Activated naive CD8-positive, alpha-beta T cell treated with anti-CD3 and anti-CD28 coated beads, Interleukin-2, amount 10 ng/mL, durations not matched to agents 7 days and 5 days (primary cell): ENCODE measurements around the gene WRAP73. TPM values are rescaled to one million over a fixed set of nuclear protein-coding genes. Genes with fewer than 3 reads are reported as not detected.

Experiments used
- ATAC-seq: fragments of 150-1000 bp; cut with Tn5 transposase; one replicate; pipeline ENCODE4 v1.10.0; 2021; ENCODE audit warnings: low read depth, moderate library complexity
- POLR2A ChIA-PET: fragments of 350-600 bp; sonication (Branson Sonifier 250); formaldehyde crosslinking; loops from one replicate; lab custom pipeline; 2021; ENCODE audit warnings: antibody characterized with exemption; lab: Charles Lee
- DNase-seq: peaks from one replicate; pipeline ENCODE4 v3.0.0; 2021
- H3K27ac Mint-ChIP-seq: one replicate; pipeline ENCODE4 v1.8.0; 2022; ENCODE audit warnings: mild to moderate bottlenecking, mixed read lengths
- H3K27me3 Mint-ChIP-seq: one replicate; pipeline ENCODE4 v1.8.0; 2022; ENCODE audit warnings: mild to moderate bottlenecking, moderate library complexity, mixed read lengths
- H3K36me3 Mint-ChIP-seq: one replicate; pipeline ENCODE4 v1.8.0; 2021; ENCODE audit warnings: mild to moderate bottlenecking, mixed read lengths
- H3K4me1 Mint-ChIP-seq: one replicate; pipeline ENCODE4 v1.8.0; 2021; ENCODE audit warnings: mixed read lengths
- H3K4me3 Mint-ChIP-seq: one replicate; pipeline ENCODE4 v1.8.0; 2022; ENCODE audit warnings: mild to moderate bottlenecking, moderate library complexity, mixed read lengths
- H3K9me3 Mint-ChIP-seq: one replicate; pipeline ENCODE4 v1.8.0; 2021; ENCODE audit warnings: mixed read lengths
- total RNA-seq, 2 experiments: library from RNA; stranded (reverse); gene quantifications; one replicate each; pipeline ENCODE4 v1.2.3, GENCODE V29; 2021

The WRAP73 gene
- total RNA-seq, 2 experiments from 2014 or later, result 40.2 to 41.6 TPM

- ATAC-seq (no peak), DNase-seq (no peak)
- Mint-ChIP-seq H3K9me3 (no peaks in the 10 kb centered on the region), H3K27me3 (no peaks in the 10 kb centered on the region), H3K4me1 (no peaks in the 10 kb centered on the region), H3K36me3 (no peaks in the 10 kb centered on the region), H3K4me3 (no peak overlapping the region), H3K27ac (no peak overlapping the region)
- POLR2A ChIA-PET, result no interaction called here
These were observed 39.3 kb upstream of the WRAP73 start for GRCh38 chr1:3689138-3689750.

DNA sequence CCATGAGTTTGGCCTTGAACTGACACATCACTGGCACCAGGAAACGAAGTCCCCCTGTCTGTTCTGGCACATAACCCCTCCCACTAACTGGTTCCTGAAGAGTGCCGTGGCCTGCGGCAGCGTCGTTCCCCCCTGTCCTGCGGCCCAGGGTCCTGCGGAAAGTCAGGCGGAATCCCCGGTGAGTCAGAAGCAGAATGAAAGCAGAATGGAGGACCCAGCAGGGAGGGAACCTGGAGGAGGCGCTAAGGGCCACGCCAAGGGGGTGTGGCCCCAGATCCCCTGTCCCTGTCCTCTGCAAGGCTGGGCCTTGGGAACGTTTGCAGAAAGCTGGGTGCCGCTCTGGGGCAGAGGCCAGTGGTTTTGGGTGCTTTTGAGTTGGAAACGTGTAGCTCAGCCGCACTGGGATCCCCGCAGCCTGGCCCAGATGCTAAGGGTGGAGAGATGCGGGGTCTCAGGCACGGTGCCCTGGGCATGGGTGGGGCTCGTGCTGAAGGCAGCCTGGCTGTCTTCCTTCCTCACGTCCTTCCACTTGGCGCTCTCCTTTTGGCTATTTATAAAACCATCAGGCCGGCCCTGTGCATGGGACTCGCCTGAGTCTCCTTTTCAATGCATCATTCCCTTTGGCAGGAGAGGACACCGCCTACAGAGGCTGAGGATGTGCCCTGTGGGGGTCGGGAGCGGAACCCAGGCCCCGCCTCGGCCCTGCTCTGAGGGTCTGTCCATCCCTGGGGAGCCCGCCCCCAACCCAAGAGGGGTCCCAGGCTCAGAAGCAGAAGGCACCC lies 38.6 kb upstream of the WRAP73 start:
- H3K4me3 Mint-ChIP-seq, result no peak overlapping the region
- no peak for DNase-seq
- H3K27ac Mint-ChIP-seq, result no peak overlapping the region
- no peak for ATAC-seq
- no peaks in the 10 kb centered on the region for H3K4me1 Mint-ChIP-seq
- no peaks in the 10 kb centered on the region for H3K27me3 Mint-ChIP-seq
- H3K9me3 Mint-ChIP-seq, result no peaks in the 10 kb centered on the region
- H3K36me3 Mint-ChIP-seq, result no peaks in the 10 kb centered on the region
- POLR2A ChIA-PET, result no interaction called here

DNA sequence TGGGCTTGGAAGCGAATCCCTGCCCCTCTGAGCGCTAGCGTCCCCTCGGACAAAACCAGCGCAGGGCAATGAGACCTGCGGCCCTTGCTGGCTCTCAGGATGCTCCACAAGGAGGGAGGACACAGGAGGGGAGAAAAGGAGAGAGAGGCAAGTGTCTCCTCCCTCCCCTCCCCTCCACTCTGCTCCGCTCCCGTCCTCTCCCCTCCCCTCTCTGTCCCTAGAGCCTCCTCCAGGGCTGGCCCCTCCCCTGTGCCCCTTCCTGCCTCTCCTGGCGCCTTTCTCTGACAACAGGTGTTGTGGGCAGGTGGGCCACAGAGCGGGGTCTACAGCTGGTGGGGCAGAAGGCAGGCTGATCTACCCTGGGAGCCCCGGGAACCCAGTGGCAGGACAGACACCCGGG lies 37.6 kb upstream of the WRAP73 start:
- Mint-ChIP-seq H3K4me3 (no peak overlapping the region), H3K27me3 (peaks cover 4% of the 10 kb centered on the region), H3K9me3 (no peaks in the 10 kb centered on the region), H3K4me1 (no peaks in the 10 kb centered on the region), H3K36me3 (no peaks in the 10 kb centered on the region), H3K27ac (no peak overlapping the region)
- DNase-seq (no peak), ATAC-seq (no peak)
- POLR2A ChIA-PET, result no interaction called here

- Mint-ChIP-seq H3K27me3 (peaks cover 4% of the 10 kb centered on the region), H3K27ac (no peak overlapping the region), H3K4me3 (no peak overlapping the region), H3K9me3 (no peaks in the 10 kb centered on the region), H3K36me3 (no peaks in the 10 kb centered on the region), H3K4me1 (no peaks in the 10 kb centered on the region)
- no peak for ATAC-seq
- no peak for DNase-seq
- POLR2A ChIA-PET, result no interaction called here
These were observed 36.0 kb upstream of the WRAP73 start for GRCh38 chr1:3685906-3686305.

- peaks cover 4% of the 10 kb centered on the region for H3K27me3 Mint-ChIP-seq
- no peak overlapping the region for H3K27ac Mint-ChIP-seq
- no peak for ATAC-seq
- no peak for DNase-seq
- H3K9me3 Mint-ChIP-seq, result no peaks in the 10 kb centered on the region
- H3K4me1 Mint-ChIP-seq, result no peaks in the 10 kb centered on the region
- POLR2A ChIA-PET, result no interaction called here
- H3K4me3 Mint-ChIP-seq, result no peak overlapping the region
- no peaks in the 10 kb centered on the region for H3K36me3 Mint-ChIP-seq
These were observed 35.3 kb upstream of the WRAP73 start for GRCh38 chr1:3685222-3685621.

DNA sequence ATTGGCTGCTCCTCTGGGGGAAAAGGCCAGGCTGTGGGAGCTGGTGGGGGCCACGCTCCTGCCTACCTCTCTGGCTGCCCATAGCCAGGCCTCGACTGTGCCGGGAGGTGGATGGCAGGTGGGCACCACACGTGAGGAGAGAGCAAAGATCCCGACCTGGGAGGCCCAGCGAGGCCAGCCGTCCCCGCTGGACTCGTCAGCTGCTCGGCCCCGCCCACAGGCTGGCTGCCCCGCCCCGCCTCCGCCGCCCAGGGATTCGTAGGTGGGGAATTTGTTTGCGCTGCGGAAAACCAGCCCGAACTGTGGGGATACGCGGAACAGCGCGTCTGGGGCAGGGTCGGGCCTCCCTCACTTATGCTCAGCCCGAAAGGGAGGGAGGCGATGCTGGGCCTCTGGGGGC lies 34.1 kb upstream of the WRAP73 start:
- Mint-ChIP-seq H3K27me3 (peaks cover 12% of the 10 kb centered on the region), H3K27ac (no peak overlapping the region), H3K4me1 (peaks cover 6% of the 10 kb centered on the region), H3K36me3 (no peaks in the 10 kb centered on the region), H3K9me3 (no peaks in the 10 kb centered on the region), H3K4me3 (no peak overlapping the region)
- DNase-seq, result no peak
- no peak for ATAC-seq
- POLR2A ChIA-PET, result no interaction called here

DNA sequence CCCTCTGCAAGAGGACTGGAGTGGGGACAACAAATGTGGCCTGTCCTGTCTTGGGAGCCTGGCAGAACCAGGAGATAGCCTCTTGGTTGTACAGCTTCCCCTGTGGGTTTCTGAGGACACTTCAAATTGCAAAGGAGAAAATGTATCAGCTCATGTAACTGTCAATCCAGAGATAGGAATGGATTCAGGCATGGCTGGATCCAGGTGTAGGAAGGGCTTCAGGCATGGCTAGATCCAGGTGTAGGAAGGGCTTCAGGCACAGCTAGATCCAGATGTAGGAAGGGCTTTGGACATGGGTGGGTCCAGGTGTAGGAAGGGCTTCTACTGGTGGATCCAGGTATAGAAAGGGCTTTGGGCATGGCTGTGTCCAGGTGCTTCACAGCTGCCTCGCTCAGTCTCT lies 33.3 kb upstream of the WRAP73 start:
- POLR2A ChIA-PET, result no interaction called here
- no peak overlapping the region for H3K27ac Mint-ChIP-seq
- H3K36me3 Mint-ChIP-seq, result no peaks in the 10 kb centered on the region
- no peak for ATAC-seq
- no peak overlapping the region for H3K4me3 Mint-ChIP-seq
- H3K4me1 Mint-ChIP-seq, result peaks cover 6% of the 10 kb centered on the region
- DNase-seq, result no peak
- peaks cover 12% of the 10 kb centered on the region for H3K27me3 Mint-ChIP-seq
- H3K9me3 Mint-ChIP-seq, result no peaks in the 10 kb centered on the region

DNA sequence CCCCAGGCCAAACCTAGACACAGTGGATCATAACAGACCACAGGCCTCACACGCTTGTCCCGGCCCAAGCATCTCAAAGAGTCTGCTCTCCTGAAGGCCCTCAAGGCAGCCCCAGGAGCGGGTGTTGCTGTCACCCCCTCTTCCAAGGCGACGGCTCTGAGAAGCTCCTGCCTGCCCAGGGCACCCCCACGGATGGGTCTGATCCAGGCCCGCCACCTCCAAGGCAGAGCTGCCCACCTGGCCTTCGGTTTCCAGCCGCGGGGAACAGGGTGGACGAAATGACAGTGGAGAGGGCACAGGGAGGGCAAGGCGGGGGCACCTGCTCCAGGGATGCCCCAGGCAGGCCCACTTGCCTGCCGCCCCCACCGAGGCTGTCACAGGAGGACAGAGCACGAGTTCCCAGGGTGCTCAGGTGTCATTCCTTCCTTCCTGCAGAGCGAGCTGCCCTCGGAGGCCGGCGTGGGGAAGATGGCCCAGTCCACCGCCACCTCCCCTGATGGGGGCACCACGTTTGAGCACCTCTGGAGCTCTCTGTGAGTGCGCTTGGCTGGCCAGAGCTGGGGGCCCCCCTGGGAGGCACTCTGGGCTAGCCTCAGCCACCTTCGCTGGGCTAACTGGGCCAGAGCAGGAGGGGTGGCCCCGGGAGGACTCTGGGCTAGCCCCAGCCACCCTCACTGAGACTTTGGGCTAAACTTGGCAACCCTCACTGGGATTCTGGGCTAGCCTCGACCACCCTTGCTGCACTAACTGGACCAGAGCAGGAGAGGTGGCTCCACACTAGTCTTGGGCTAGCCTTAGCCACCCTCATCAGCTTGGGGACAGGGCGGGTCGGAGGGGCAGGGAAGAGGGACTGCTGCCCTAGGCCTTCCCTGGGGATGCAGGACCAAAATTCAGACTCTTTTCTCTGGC lies 32.2 kb upstream of the WRAP73 start:
- H3K27me3 Mint-ChIP-seq, result peaks cover 12% of the 10 kb centered on the region
- no peak for ATAC-seq
- H3K4me1 Mint-ChIP-seq, result peaks cover 15% of the 10 kb centered on the region
- no peaks in the 10 kb centered on the region for H3K36me3 Mint-ChIP-seq
- H3K27ac Mint-ChIP-seq, result no peak overlapping the region
- H3K9me3 Mint-ChIP-seq, result no peaks in the 10 kb centered on the region
- DNase-seq, result no peak
- no peak overlapping the region for H3K4me3 Mint-ChIP-seq
- POLR2A ChIA-PET, result no interaction called here

DNA sequence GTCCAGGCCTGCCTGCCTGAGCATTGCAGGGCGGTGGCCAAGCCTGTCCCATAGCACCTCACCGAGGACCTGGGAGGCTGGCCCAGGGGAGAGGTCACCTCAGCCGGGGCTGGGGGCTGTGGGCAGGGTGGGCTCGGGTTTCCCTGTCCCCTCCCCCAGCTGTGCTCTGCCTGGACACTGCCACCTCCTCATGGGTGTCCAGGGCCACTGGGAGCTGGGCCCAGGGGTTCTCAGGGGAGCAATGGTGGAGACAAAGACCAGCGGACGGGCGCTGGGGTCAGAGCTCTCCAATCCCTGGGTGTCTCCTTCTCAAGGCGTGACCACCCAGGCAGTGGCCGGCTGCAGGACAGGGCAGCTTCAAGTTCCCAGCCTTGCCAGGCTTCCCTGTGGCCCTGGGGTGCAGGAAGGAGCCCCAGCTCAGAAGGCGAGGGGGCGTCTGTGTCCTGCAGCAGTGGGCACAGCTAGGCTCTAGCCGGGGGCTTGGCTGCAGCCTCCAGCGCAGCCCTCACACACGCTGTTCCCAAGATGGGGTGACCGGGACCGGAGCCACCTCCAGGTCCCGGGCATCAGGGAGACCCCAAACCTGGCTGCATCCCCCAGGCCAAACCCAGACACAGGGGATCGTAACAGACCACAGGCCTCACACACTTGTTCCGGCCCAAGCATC lies 31.5 kb upstream of the WRAP73 start:
- POLR2A ChIA-PET, result no interaction called here
- no peak for DNase-seq
- no peak overlapping the region for H3K4me3 Mint-ChIP-seq

DNA sequence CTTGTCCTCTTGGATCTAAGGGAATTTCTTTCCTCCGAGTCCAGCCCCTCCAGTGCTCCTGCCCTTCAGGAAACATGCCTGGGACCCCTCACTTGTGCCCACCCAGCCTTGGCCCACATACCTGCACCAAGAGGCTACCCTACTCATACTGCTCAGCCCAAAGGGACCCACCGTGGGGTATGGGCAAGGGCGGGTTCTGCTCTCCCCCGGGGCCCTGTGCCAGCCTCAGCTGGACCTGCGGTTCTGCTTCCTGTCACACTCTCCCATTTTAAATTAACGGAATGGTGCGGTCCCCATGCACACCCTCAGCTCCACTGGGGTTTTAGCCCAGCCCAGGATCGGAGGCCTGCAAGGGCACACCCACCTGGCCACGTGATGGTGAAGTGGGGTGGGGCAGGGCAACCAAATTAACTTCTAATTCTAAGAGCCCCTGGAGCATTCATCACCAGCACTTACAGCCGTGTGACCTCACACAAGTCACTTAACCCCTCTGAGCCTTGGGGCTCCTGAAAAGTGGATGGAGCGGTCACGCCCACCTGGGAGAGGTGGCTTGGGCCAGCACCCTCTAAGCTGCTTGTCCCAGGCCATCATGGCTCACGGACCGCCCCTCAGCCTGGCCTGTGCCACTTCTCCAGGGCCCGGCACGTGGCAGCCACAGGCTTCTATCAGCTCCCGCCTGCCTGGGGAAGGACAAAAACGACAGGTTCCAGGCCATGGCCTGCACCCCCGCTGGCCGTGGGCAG lies 30.8 kb upstream of the WRAP73 start:
- no peak overlapping the region for H3K4me3 Mint-ChIP-seq
- POLR2A ChIA-PET, result no interaction called here
- H3K27ac Mint-ChIP-seq, result no peak overlapping the region
- no peaks in the 10 kb centered on the region for H3K9me3 Mint-ChIP-seq
- H3K36me3 Mint-ChIP-seq, result no peaks in the 10 kb centered on the region
- H3K27me3 Mint-ChIP-seq, result peaks cover 13% of the 10 kb centered on the region
- DNase-seq, result no peak
- peaks cover 17% of the 10 kb centered on the region for H3K4me1 Mint-ChIP-seq
- no peak for ATAC-seq

More for the DNA sequence above, 31.5 kb upstream of the WRAP73 start:
- Mint-ChIP-seq H3K4me1 (peaks cover 17% of the 10 kb centered on the region), H3K36me3 (no peaks in the 10 kb centered on the region), H3K27ac (no peak overlapping the region), H3K27me3 (peaks cover 12% of the 10 kb centered on the region), H3K9me3 (no peaks in the 10 kb centered on the region)
- ATAC-seq, result no peak

- Mint-ChIP-seq H3K4me1 (peaks cover 17% of the 10 kb centered on the region), H3K27ac (peak overlapping the region; percentile 58), H3K9me3 (no peaks in the 10 kb centered on the region), H3K4me3 (no peak overlapping the region), H3K36me3 (no peaks in the 10 kb centered on the region), H3K27me3 (peaks cover 14% of the 10 kb centered on the region)
- DNase-seq (no peak), ATAC-seq (no peak)
- POLR2A ChIA-PET, result no interaction called here
These were observed 30.0 kb upstream of the WRAP73 start for GRCh38 chr1:3679799-3680453.

DNA sequence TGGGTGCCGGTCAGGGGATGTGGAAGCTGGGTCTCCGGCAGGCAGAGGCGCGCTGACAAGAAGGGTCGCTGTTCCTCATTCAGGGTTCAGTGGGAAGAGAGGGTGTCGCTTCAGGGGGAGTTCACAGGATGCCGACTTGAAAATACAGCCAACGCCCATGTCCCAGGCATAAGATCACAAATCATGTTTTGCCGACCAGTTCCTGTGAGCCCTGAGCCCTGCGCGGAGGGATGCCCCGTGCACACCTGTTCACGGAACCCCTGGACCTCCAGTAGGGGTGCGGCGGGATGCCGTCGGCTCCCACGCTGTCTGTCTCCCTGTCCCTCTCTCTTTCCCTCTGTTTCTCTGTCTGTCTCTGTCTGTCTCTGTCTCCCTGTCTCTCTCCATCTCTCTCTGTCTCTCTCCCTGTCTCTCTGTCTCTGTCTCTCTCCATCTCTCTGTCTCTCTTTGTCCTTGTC lies 29.2 kb upstream of the WRAP73 start:
- POLR2A ChIA-PET, result no interaction called here
- DNase-seq, result no peak
- Mint-ChIP-seq H3K27ac (no peak overlapping the region), H3K27me3 (peaks cover 14% of the 10 kb centered on the region), H3K4me1 (peaks cover 17% of the 10 kb centered on the region), H3K36me3 (no peaks in the 10 kb centered on the region), H3K9me3 (no peaks in the 10 kb centered on the region), H3K4me3 (no peak overlapping the region)
- ATAC-seq, result no peak
